ENCODE measurements around the gene ZBTB7C.

Gene ZBTB7C

DNA sequence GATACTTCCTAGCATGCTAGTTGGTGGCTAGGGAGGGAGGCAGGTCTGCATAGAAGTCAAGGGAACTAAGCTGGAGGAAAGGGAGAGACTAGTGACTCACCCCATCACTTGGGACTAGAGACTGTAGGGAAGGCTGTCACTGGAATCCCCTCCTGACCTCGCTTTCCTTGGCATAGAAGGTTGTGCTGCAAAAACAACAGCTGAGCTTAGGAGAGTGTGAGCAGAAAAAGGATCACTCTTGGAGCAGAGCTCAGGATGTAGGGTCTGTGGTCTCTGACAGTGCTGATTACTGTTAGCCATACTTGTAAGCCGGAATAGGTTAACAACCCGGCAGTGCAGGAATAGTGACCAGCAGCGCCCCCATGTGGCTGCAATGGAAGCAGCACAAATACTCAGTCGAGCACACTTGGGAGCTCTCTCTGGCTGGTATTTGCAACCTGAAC, 411.8 kb downstream of the ZBTB7C start:
- no peak for DNase-seq (ENCODE audit: extremely low read depth, low read depth)
- no peak overlapping the region for H3K4me3 ChIP-seq (replicated peaks; ENCODE audit: low read depth, low read length)
- TF ChIP-seq, protein P1, sequence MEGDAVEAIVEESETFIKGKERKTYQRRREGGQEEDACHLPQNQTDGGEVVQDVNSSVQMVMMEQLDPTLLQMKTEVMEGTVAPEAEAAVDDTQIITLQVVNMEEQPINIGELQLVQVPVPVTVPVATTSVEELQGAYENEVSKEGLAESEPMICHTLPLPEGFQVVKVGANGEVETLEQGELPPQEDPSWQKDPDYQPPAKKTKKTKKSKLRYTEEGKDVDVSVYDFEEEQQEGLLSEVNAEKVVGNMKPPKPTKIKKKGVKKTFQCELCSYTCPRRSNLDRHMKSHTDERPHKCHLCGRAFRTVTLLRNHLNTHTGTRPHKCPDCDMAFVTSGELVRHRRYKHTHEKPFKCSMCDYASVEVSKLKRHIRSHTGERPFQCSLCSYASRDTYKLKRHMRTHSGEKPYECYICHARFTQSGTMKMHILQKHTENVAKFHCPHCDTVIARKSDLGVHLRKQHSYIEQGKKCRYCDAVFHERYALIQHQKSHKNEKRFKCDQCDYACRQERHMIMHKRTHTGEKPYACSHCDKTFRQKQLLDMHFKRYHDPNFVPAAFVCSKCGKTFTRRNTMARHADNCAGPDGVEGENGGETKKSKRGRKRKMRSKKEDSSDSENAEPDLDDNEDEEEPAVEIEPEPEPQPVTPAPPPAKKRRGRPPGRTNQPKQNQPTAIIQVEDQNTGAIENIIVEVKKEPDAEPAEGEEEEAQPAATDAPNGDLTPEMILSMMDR (IDR thresholded peaks at IDR 0.05; ENCODE audit: low read depth, low read length, missing control alignments), result peak; percentile 60

GRCh38 chr18:47996091-47996541, 413.1 kb downstream of the ZBTB7C start:
- no peak for DNase-seq (ENCODE audit: extremely low read depth, low read depth)
- TF ChIP-seq, protein P1 (IDR thresholded peaks at IDR 0.05; ENCODE audit: low read depth, low read length, missing control alignments), result no peak
- no peak overlapping the region for H3K4me3 ChIP-seq (replicated peaks; ENCODE audit: low read depth, low read length)

DNA sequence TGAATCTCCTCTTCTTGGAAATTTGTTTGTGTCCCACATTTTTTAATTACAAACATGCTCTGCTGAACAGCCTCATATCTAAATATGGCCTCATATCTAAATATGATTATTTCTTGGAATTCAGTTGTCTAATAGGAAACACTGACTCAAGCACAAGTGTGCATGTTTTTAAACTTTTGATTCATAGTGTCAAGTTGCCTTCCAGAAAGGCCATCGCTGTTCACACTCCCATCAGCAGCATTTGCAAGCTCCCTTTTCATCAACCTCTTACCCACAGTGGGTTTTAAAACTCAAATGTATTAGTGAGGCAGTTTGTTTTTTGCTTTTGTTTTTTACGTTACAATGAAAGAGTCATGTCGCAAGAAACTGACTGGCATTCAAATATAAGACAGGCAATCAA, 413.5 kb downstream of the ZBTB7C start:
- DNase-seq (ENCODE audit: extremely low read depth, low read depth), result no peak
- TF ChIP-seq, protein P1 (IDR thresholded peaks at IDR 0.05; ENCODE audit: low read depth, low read length, missing control alignments), result no peak
- H3K4me3 ChIP-seq (replicated peaks; ENCODE audit: low read depth, low read length), result no peak overlapping the region

DNA sequence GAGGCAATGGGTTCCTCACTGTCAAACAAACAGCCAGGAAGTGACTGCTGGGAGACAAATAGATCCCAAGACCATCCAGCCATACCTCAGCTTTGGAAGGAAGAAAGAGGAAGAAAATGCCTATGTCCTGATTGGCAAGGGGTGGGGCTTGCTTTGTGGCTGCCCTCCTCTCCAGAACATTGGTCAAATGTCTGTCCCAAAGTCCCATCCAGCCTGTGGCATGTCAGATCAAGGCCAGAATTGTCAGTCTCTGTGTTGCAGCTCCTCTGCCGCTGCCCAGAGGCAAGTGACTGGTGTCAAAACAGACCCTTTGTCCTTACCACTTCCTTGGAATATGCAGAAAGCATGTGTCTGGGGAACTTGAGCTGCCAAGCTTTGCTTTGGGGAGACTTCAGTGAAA, 415.8 kb downstream of the ZBTB7C start:
- TF ChIP-seq, protein P1 (IDR thresholded peaks at IDR 0.05; ENCODE audit: low read depth, low read length, missing control alignments), result no peak
- no peak for DNase-seq (ENCODE audit: extremely low read depth, low read depth)
- H3K4me3 ChIP-seq (replicated peaks; ENCODE audit: low read depth, low read length), result no peak overlapping the region

- DNase-seq (ENCODE audit: extremely low read depth, low read depth), result no peak
- no peak overlapping the region for H3K4me3 ChIP-seq (replicated peaks; ENCODE audit: low read depth, low read length)
- TF ChIP-seq, protein P1 (IDR thresholded peaks at IDR 0.05; ENCODE audit: low read depth, low read length, missing control alignments), result no peak
Observed at GRCh38 chr18:47992976-47993375, 416.2 kb downstream of the ZBTB7C start.

DNA sequence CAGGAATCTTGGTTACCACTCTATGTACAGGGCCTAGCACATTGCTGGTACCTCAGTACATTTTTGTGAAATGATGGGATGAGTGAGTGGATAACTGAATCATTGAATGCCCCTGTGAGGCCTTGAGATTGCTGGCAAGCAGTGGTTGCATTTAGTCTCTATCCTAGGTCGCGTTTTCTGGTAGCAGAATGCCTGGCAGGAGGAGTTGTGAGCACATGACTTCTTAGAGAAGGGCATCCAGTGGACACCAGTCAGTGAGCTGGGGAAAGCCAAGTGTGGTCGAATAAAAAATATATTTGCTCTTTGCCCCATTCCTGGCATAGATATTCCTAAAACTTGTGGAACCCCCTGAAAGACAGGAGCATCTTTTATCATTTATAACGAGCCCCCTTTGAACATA, 416.9 kb downstream of the ZBTB7C start:
- H3K4me3 ChIP-seq (replicated peaks; ENCODE audit: low read depth, low read length), result no peak overlapping the region
- TF ChIP-seq, protein P1 (IDR thresholded peaks at IDR 0.05; ENCODE audit: low read depth, low read length, missing control alignments), result no peak
- DNase-seq (ENCODE audit: extremely low read depth, low read depth), result no peak

DNA sequence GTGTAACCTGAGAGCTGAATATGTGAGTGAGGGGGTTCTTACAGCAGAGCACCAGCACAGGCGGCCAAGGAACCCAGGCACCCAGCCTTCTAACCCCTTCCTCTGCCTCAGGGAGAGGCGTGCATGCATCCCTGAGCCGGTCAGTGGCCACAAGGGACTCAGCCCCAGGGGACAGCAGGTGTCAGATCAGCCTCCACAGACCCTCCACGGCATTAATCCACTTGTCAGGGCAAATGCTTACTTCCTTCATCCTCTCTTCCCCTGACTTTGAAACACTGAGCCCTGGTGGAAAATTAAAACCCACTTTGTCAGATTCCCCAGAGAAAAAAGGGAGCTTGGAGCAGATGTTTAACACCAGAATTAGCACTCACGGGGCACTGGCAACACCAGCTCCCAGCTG, 418.2 kb downstream of the ZBTB7C start:
- TF ChIP-seq, protein P1 (IDR thresholded peaks at IDR 0.05; ENCODE audit: low read depth, low read length, missing control alignments), result no peak
- no peak overlapping the region for H3K4me3 ChIP-seq (replicated peaks; ENCODE audit: low read depth, low read length)

More for the DNA sequence above, 418.2 kb downstream of the ZBTB7C start:
- no peak for DNase-seq (ENCODE audit: extremely low read depth, low read depth)

All from HFF-Myc (cell line).